Stimulated activated CD8-positive, alpha-beta memory T cell treated with anti-CD3 and anti-CD28 coated beads, Interleukin-4, amount 100 ng/mL, for 4 hours (primary cell): Measurements from ENCODE around the gene BLNK.
"Not testable (repeated sequence)": the region's sequence is repeated elsewhere in the genome, so short reads cannot be mapped to it uniquely, and the experiment has no call there.

Experiments
- DNase-seq, 2 donors: peaks; one replicate each; pipeline ENCODE4 v3.0.0-alpha.2; 2020; ENCODE audit warnings: low read depth in 2 of 2, low spot score in 1 of 2

BLNK gene

GRCh38 chr10:96228408-96228994 is 42.9 kb downstream of the BLNK start:
- DNase-seq = no peak

GRCh38 chr10:96227206-96227605 is 44.2 kb downstream of the BLNK start:
- DNase-seq = no peak

- DNase-seq = no peak
Observed at GRCh38 chr10:96225119-96225518, 46.2 kb downstream of the BLNK start.

- no peak for DNase-seq
Observed at GRCh38 chr10:96222908-96223307, 48.5 kb downstream of the BLNK start.

- no peak for DNase-seq
Observed at GRCh38 chr10:96222441-96222840, 48.9 kb downstream of the BLNK start.

- no peak for DNase-seq
Observed at GRCh38 chr10:96218826-96219225, 52.5 kb downstream of the BLNK start.

- no peak for DNase-seq
Observed at GRCh38 chr10:96217711-96218110, 53.7 kb downstream of the BLNK start.

GRCh38 chr10:96216775-96217174 is 54.6 kb downstream of the BLNK start:
- no peak for DNase-seq

GRCh38 chr10:96212911-96213310 is 58.5 kb downstream of the BLNK start:
- no peak for DNase-seq

GRCh38 chr10:96211764-96212163 is 59.6 kb downstream of the BLNK start:
- no peak for DNase-seq

- no peak for DNase-seq
Observed at GRCh38 chr10:96208946-96209345, 62.4 kb downstream of the BLNK start.

GRCh38 chr10:96208271-96208670 is 63.1 kb downstream of the BLNK start:
- DNase-seq = no peak

GRCh38 chr10:96205580-96205979 is 65.8 kb downstream of the BLNK start:
- no peak for DNase-seq

- no peak for DNase-seq
Observed at GRCh38 chr10:96201525-96201924, 69.8 kb downstream of the BLNK start.

- DNase-seq = not testable (repeated sequence)
Observed at GRCh38 chr10:96189505-96189904, 81.9 kb downstream of the BLNK start.

GRCh38 chr10:96188916-96189315 is 82.5 kb downstream of the BLNK start:
- no peak for DNase-seq

- no peak for DNase-seq
Observed at GRCh38 chr10:96188421-96188820, 82.9 kb downstream of the BLNK start.

- DNase-seq = no peak
Observed at GRCh38 chr10:96176985-96177384, 94.4 kb downstream of the BLNK start.

- DNase-seq = no peak
Observed at GRCh38 chr10:96172666-96173065, 98.7 kb downstream of the BLNK start.

- DNase-seq = no peak
Observed at GRCh38 chr10:96170230-96170629, 101.1 kb downstream of the BLNK start.

- DNase-seq = no peak
Observed at GRCh38 chr10:96168546-96168945, 102.8 kb downstream of the BLNK start.

GRCh38 chr10:96165726-96166125 is 105.6 kb downstream of the BLNK start:
- DNase-seq = no peak

GRCh38 chr10:96153070-96153469 is 118.3 kb downstream of the BLNK start:
- no peak for DNase-seq

- DNase-seq = no peak
Observed at GRCh38 chr10:96152437-96152836, 118.9 kb downstream of the BLNK start.
